Pancreas (tissue), 10 donors: Measurements from ENCODE around the gene ANKRD44. TPM values are rescaled to one million over a fixed set of nuclear protein-coding genes. Genes with fewer than 3 reads are reported as not detected.

ENCODE experiments used
- ATAC-seq, 4 donors: fragments of 200-7000 bp; cut with Tn5 transposase; one replicate each; pipeline versions ENCODE4 v1.8.0 to v1.9.1; 2020; ENCODE audit warnings: mild to moderate bottlenecking in 4 of 4, moderate library complexity in 4 of 4
- DNase-seq, 6 donors: peaks; one replicate each; pipeline ENCODE4 v3.0.0-alpha.2; 2020
- FAIRE-seq: peaks from 2 replicates; lab custom pipeline; 2012; peaks lifted over from hg19 to GRCh38; lab: Jason Lieb, UNC
- H3K27ac ChIP-seq, 4 donors: fragments of 200-600 bp; sonication (generic); 1 replicate in 3 of 4; 2 replicates in 1 of 4; pipeline versions ENCODE4 v1.5.0 to v1.8.0; 2020
- H3K27me3 ChIP-seq, 4 donors: fragments of 200-600 bp; one replicate each; pipeline ENCODE4 v1.8.0; 2021
- H3K36me3 ChIP-seq, 3 donors: fragments of 200-600 bp; sonication (generic) in 1 of 3; one replicate each; pipeline versions ENCODE4 v1.5.0 to v1.8.0; 2020 to 2021
- H3K4me1 ChIP-seq, 3 donors: fragments of 200-600 bp; one replicate each; pipeline ENCODE4 v1.8.0; 2021
- H3K4me3 ChIP-seq, 4 donors: fragments of 200-600 bp; sonication (generic) in 2 of 4; one replicate each; pipeline versions ENCODE4 v1.5.0 to v1.8.0; 2020 to 2021
- H3K9me3 ChIP-seq, 4 donors: fragments of 200-600 bp; one replicate each; pipeline ENCODE4 v1.8.0; 2021
- CTCF ChIP-seq, 4 donors: fragments of 200-600 bp; sonication (generic) in 3 of 4; IDR thresholded peaks; one replicate each; pipeline versions ENCODE4 v1.5.0 to v1.8.0; 2021; ENCODE audit warnings: antibody characterized with exemption in 4 of 4
- whole genome bisulfite sequencing, 2 donors: extraction: QIAGEN DNeasy Blood & Tissue Kit; methylation state at CpG; one replicate each; pipeline ENCODE4 v1.1.7; 2013; 5-methylcytosine and 5-hydroxymethylcytosine counted together
- intact Hi-C, 3 donors: fragments of 100-400 bp; cut with DNase I; formaldehyde crosslinking; loops; one replicate each; pipeline versions ENCODE4 v1.11.1 to v1.14.2; 2022
- polyA plus RNA-seq, 2 donors: library from polyadenylated mRNA; stranded (reverse); fragments of 200-250 nt; gene quantifications; one replicate each; pipeline ENCODE4 v1.2.3, GENCODE V29; 2013
- total RNA-seq, 6 donors: library from RNA; stranded (reverse); fragmentation: NEBNext Ultra II Directional in 4 of 6; extraction: Animal tissue kit (Norgen Biotek cat#: 25700) in 4 of 6; gene quantifications; one replicate each; pipeline versions ENCODE4 v1.2.1 to v1.2.4, GENCODE V29; 2021 to 2023
- donor health status: healthy with polysubstance abuse.
- donor health status: DM: no; HTN: no; CAD: no; lungs with moderate emphysema.
- donor health status: DM: no; HTN: no; CAD: no.
- donor health status: control.
- donor health status: control.
- donor health status: Bipolar disorder and iron deficiency.
- donor health status: DM: yes; HTN: yes; CAD: no.
- donor health status: DM: no; HTN: no; CAD: no.
- donor health status: DM: no; HTN: no; CAD: no.
- donor health status: DM: yes; HTN: yes; CAD: no.

ANKRD44 gene
- total and polyA plus RNA-seq, 8 donors = 1.9 to 12.5 (median 7.7) TPM

DNA sequence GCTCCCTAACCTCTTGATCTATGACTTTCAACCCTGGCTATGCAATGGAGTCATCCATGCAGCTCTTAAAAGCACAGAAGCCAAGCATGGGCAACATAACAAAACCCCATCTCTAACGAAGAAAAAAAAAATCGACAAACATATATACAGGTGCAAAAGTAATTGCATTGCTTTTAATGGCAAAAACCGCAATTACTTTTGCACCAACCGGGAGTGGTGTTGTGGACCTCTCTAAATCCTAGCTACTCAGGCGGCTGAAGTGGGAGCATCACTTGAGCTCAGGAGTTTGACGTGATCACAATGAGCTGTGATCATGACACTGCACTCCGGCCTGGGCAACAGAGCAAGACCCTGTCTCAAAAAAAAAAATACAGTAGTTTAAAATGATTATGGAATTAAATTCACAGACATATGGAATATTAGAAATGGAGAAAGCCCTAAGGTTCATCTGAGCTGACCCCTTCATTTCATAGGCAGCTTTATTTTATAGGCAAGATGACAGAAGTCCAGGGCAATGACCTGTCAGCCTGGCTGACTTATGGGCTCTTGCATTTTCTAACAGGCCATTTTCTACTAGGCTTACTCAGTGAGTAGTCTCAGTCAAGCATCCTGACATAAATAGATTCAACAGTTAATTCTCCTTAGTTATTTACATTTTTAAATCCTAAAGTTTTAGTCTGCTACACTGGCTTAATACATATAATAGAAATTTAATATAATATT is 183.8 kb downstream of the ANKRD44 start:
- Histone ChIP-seq H3K4me3 (no peak overlapping the region), H3K27me3 (no peaks in the 10 kb centered on the region), H3K9me3 (no peaks in the 10 kb centered on the region), H3K4me1 (no peaks in the 10 kb centered on the region), H3K27ac (no peak overlapping the region), H3K36me3 (peaks cover 0 to 3% (median 3%) of the 10 kb centered on the region in 3 donors)
- ATAC-seq (no peak), DNase-seq (no peak), FAIRE-seq (no peak)
- intact Hi-C loops = no loop called here
- TF ChIP-seq CTCF (IDR thresholded peaks at IDR 0.05) = no peak
- 83 to 93% methylated on average over 7 of the region's 7 CpGs for WGBS, 2 donors

DNA sequence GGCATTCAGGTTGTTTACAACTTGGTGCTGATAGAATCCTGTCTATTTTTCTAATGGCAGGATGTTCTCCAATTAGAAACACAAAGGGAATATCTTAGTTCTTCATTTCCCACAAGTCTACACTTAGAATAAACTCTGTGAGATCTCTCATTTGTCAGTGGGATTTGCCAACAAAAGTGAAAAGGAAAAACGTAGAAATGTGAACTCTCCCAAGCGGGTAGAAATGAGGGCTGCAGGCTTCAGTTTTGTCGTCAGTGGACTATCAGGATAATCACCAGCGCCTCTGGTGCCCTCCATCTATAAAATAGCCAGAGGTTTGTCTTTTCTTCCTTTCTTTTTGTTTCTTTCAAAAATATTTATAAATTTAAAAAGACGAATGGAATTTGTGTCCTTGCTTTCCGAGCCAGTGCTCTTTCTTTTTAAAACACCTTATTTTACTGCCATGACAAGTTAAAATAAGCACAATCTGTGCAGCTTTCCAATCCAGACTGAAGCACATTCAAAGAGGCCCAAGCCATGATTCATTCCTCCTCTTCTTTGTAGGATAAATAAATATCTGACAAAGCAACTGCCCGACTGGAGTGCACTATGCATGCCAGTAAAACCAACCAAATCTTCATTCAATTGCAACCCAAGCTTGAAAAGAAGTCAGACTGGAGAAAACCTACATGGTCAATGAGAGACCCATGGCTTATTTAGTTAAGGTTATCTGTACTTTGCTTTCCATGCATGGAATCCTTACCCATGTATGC is 185.8 kb downstream of the ANKRD44 start:
- FAIRE-seq (no peak), DNase-seq (no peak), ATAC-seq (no peak)
- intact Hi-C loops = no loop called here
- Histone ChIP-seq H3K36me3 (peaks cover 0 to 3% (median 3%) of the 10 kb centered on the region in 3 donors), H3K4me1 (no peaks in the 10 kb centered on the region), H3K27ac (no peak overlapping the region), H3K4me3 (no peak overlapping the region), H3K9me3 (no peaks in the 10 kb centered on the region), H3K27me3 (no peaks in the 10 kb centered on the region)
- WGBS, 2 donors = 71 to 76% methylated on average over 7 of the region's 7 CpGs
- no peak for TF ChIP-seq CTCF (IDR thresholded peaks at IDR 0.05)

GRCh38 chr2:197122821-197123220 is 187.8 kb downstream of the ANKRD44 start:
- H3K9me3 ChIP-seq = no peaks in the 10 kb centered on the region
- intact Hi-C loops = no loop called here
- H3K27ac ChIP-seq = no peak overlapping the region
- ATAC-seq (no peak), FAIRE-seq (no peak), DNase-seq (no peak)
- 96 to 97% methylated on average over 1 of the region's 1 CpG for WGBS, 2 donors
- no peaks in the 10 kb centered on the region for H3K4me1 ChIP-seq
- peaks cover 0 to 3% (median 3%) of the 10 kb centered on the region in 3 donors for H3K36me3 ChIP-seq
- no peaks in the 10 kb centered on the region for H3K27me3 ChIP-seq
- no peak overlapping the region for H3K4me3 ChIP-seq
- TF ChIP-seq CTCF (IDR thresholded peaks at IDR 0.05) = no peak

DNA sequence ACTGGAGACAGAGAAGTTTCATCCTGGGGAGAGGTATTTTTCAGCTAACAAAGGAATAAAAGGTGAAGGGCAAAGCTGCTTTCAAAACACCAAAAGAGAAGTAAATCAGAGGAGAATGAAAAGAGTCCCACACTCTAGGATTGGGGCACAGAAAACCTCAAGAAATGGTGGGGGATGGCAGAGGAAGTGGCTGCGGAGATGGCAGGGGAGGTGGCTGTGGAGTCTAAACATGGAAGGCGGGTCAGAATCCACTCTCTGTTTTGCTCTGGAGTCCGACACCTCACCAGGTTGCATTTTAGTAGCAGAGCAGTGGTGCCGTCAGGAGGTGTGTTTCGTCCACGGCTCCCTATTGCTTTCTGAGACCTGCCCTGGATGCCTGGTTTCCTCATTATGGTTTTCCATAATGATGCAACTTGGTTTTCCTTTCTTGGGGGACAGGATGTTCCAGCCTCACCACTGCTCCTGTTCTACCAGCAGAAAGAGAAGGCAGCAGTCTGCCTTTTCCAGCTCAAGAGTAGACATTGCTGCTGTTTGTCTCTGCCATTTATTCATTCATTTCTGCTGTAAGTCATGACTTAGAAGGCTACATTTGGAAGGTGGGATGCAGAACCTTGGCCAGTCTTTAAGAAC is 188.7 kb downstream of the ANKRD44 start:
- WGBS, 2 donors = 76 to 89% methylated on average over 6 of the region's 6 CpGs
- no peak for ATAC-seq
- peaks cover 0 to 3% (median 3%) of the 10 kb centered on the region in 3 donors for H3K36me3 ChIP-seq
- no peaks in the 10 kb centered on the region for H3K27me3 ChIP-seq
- intact Hi-C loops = no loop called here
- DNase-seq = no peak
- H3K4me3 ChIP-seq = no peak overlapping the region
- no peak for TF ChIP-seq CTCF (IDR thresholded peaks at IDR 0.05)
- H3K4me1 ChIP-seq = no peaks in the 10 kb centered on the region
- no peak overlapping the region for H3K27ac ChIP-seq
- no peaks in the 10 kb centered on the region for H3K9me3 ChIP-seq
- FAIRE-seq = no peak
